ENCODE results near the gene FOXL2.

Gene FOXL2

GRCh38 chr3:138945709-138946662, 951 bp downstream of the FOXL2 start:
- DNase-seq (ENCODE audit: low spot score), result no peak

- DNase-seq (ENCODE audit: low spot score), result no peak
Measured at GRCh38 chr3:138944929-138945708, 1.8 kb downstream of the FOXL2 start.

GRCh38 chr3:138944654-138944928, 2.3 kb downstream of the FOXL2 start:
- DNase-seq (ENCODE audit: low spot score), result no peak

- DNase-seq (ENCODE audit: low spot score), result no peak
Measured at GRCh38 chr3:138943724-138944653, 2.9 kb downstream of the FOXL2 start.

DNA sequence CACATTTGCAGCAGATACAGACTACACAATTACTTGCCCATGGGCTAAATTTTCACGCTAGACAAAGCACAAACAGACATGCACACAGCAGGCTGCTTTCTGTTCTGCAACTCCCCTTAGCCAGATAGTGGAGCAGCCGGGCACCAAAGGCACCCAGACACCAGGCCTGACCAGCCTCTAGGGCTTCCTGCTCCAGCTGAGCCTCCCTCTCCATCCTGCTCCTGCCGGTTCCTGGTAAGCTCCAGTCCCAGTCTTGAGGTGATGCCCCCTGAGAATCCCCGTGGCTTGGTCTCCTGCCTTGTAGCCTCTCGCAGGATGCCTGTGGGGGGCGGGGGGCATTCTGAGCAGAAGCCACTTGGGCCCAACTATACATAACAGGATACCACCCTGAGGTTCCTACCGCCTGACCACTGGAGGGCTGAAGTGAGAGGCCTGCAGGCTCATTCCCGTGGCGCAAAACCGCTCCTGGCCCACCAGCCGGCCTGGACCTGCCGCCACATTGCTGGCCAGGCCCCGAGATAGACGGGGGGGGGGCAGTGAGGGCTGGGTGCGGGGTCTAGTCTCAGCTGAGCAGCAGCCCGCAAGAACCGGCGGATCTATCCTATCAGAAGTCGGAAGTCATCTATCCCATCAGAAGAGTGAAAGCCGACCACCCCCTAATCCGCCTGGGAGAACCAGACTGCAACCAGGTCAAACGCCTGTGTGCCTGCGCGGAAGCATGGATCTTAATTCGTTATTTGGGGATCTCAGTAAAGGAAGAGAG, 3.9 kb downstream of the FOXL2 start:
- no peak for DNase-seq (ENCODE audit: low spot score)

DNA sequence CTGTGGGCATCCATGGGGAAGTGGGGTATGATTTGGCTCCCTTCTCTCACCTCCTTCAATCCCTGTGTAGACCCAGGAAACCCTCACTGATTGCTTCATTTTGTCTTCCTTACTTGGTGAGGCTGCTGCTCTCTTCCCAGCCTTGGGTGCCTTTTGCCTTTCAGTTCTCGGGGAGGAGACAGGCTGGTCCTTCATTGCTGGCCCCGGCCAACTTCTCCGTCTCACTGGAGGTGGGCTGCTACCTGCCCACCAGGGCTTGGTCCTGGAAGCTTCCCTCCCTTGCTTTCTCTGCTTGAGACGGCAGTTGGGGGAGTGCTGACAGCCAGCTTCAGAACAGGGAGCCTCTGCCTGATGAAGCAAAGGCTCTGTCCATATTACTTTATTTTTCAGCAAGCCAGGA, 4.7 kb downstream of the FOXL2 start:
- DNase-seq (ENCODE audit: low spot score), result no peak

- peak; percentile 19 for DNase-seq (ENCODE audit: low spot score)
Measured at GRCh38 chr3:138941259-138941885, 5.6 kb downstream of the FOXL2 start.

- DNase-seq (ENCODE audit: low spot score), result no peak
Measured at GRCh38 chr3:138940446-138940845, 6.5 kb downstream of the FOXL2 start.

- no peak for DNase-seq (ENCODE audit: low spot score)
Measured at GRCh38 chr3:138939561-138940241, 7.2 kb downstream of the FOXL2 start.

DNA sequence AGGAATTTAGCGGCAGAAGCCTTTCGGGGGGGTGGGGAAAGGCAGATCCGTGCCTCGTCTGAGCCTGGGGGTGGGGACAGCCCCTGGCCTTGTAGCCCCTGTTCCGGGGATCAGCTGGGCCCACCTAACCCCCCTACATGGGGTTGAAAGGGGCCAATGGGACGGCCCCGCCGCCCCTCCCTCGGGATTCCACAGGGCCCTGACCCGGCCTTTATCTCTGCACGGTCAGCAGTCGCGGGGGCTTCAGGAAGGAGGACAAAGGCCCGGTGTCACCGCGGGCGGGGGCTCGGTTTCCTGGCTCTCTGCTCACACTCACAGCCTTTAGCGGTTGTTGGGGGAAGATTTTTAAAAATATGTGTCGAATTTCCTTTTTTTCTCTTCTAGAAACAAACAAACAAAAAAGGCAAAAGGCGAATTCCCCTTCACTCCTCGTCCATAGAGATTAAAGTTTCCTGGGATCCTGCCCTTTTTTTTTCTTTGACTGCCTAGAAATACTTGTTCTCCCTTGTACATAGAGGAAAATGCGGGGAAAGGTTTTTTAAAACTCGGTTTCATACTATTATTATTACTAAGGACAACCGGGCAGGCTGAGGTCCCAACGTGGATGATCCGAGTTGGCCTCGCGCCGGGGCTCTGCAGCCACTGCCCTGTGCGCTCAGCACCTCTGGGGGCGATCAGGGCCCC, 7.9 kb downstream of the FOXL2 start:
- no peak for DNase-seq (ENCODE audit: low spot score)

GRCh38 chr3:138938056-138938876, 8.7 kb downstream of the FOXL2 start:
- DNase-seq (ENCODE audit: low spot score), result no peak

DNA sequence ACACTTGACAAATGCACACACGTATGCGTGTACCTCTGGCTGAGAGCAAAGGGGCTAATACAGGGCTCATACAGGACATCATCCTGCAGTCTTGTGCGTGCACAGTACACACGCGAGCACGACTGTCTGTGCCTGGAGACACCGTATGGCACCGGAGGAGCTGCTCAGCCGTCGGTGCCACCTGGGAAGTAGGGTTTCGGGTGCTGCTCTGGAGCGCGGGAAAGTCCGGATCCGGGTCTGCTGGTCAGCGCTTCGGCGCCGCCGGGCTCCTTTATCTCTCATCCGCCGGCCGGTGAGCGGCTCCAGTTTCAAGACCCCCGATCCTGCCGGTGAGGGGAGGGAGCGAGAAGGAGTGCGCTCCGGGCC, 9.3 kb downstream of the FOXL2 start:
- DNase-seq (ENCODE audit: low spot score), result no peak

DNA sequence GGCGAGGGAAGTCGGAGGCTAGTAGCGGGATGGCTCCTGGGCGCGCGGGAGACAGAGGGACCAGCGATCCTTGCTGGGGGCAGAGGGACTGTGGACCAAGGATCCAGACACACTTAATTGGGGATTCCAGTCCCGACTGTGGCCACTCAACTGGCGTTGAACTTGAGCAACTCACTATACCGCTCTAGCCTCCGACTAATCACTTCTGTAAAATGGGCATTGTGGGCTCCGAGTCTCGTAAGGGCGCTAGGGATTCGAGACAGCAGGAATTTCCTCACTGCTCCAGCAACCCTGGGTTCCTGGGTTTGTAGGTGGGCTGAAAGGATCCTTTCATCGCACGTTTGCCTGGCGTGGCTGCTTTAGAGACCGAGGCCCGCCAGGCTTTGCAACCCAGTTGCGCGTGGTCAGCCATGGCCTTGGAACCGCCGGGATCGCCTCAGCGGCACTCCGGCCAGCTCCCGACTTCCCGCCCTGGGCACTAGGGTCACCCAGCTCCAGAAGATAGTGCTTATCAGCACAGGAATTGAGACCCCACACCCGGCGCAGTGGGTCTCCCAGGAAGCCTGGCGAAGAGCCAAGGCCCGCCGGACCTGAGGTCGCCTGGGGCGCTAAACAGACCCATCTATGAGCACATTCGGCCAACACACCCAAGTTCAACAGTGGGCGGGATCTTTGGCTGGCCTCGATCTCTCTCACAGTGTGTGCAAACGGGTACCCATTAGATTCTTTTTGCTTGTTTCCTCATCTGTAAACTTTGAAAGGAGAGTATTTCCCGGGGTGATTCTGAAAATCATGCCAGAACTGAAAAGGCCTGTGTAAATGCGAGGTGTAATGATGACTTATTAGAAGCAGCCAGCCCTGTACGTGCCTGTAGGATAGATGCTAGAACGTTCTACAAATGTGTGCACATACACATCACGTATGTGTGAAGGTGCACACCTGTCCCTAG, 9.9 kb downstream of the FOXL2 start:
- DNase-seq (ENCODE audit: low spot score), result no peak

DNA sequence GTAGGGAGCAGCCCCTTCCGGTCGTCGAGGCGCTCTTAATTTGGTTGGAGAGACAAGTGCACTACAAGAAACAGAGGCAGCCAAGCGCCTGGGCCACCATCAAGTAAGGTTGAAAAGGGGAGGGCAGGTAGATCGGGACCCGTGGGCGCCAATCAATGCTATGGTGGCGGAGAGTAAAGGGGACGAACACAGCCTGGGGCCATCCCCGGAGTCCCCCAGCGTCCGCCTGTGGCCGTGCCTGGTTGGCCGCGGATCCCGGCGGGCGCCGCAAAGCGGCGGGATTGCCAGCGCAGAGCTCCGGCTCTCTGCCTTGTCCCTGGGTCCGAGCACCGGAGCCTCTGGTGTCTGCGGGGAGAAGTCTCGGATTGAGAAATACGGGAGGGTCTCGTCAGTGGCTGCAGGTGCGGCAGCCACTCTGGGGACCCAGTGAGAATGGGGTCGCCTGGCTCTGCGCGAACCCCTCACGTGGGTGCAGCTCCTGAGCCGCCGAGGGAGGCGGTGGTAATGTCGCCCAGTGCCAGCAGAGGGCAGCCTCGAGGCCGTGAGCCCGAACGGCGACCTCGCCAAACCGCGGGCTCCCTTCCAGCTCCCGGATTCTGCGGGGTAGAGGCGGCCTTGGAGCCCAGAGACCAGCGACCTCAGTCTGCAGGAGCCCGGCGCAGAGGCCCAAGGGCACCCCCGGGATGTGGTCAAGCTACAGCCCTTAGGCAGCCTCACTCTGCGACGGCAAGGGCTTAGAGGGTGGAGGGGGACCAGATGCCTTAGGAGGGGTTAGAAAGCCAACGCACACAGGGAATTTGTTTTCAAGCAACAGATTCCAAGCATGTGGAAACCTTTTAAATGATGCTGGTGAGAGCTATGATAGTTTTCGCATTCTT, 10.8 kb downstream of the FOXL2 start:
- DNase-seq (ENCODE audit: low spot score), result peak; percentile 72

DNA sequence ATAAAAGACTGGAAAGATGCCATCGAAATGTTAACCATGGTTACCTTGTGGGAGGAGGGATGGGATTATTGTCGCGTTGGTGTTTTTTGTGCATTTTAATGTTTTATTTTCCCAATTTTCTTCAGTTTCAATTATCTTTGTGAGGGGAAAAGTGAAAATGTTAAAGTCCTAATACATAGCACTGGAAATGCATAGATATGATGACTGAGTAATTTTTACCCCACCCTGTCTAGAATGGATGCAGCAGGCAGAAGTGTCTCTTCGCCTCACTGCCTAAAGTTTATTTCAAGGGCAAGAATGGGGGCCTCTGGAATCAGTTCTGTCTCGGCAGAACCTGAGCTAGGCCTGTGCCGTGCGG, 11.5 kb downstream of the FOXL2 start:
- DNase-seq (ENCODE audit: low spot score), result no peak

DNA sequence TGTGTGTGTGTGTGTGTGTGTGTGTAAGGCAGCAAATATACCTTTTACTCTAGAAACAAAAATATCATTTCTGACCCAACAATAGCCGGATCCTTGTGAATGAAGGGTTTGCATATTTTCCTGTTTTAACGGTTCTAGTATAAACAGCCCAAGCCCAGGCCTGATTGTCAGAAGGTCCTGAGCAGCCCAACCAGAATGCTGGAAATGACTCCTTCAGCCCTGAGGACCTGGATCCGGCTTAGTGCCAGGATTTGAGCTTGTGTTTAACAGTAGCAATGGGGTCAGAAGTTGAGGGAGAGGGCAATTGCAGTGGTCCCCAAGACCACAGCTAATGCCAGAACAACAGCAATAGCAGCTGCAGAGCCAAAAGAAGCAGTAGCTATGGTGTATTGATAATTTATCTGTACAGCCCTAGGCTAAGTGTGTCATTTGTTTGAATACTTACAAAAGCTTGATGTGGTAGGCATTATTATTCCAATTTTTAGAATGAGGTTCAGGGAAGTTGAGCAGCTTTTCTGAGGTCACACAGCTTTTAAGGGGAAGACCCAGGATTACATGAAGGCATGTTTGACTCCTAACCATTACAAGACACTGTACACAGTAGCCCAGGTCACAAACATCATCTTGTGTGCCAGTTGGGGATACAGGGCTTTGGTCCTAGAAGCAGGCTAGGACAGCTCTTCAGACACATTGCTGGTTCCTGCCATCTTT, 12.8 kb downstream of the FOXL2 start:
- DNase-seq (ENCODE audit: low spot score), result no peak

Measured in LoVo (cell line).